Activated CD8-positive, alpha-beta memory T cell treated with anti-CD3 and anti-CD28 coated beads for 4 hours (primary cell): ENCODE measurements around the gene ZNRF1.

ENCODE experiments used
- DNase-seq, 2 donors: peaks; one replicate each; pipeline ENCODE4 v3.0.0-alpha.2; 2020; ENCODE audit warnings: low read depth in 2 of 2

Gene ZNRF1

DNA sequence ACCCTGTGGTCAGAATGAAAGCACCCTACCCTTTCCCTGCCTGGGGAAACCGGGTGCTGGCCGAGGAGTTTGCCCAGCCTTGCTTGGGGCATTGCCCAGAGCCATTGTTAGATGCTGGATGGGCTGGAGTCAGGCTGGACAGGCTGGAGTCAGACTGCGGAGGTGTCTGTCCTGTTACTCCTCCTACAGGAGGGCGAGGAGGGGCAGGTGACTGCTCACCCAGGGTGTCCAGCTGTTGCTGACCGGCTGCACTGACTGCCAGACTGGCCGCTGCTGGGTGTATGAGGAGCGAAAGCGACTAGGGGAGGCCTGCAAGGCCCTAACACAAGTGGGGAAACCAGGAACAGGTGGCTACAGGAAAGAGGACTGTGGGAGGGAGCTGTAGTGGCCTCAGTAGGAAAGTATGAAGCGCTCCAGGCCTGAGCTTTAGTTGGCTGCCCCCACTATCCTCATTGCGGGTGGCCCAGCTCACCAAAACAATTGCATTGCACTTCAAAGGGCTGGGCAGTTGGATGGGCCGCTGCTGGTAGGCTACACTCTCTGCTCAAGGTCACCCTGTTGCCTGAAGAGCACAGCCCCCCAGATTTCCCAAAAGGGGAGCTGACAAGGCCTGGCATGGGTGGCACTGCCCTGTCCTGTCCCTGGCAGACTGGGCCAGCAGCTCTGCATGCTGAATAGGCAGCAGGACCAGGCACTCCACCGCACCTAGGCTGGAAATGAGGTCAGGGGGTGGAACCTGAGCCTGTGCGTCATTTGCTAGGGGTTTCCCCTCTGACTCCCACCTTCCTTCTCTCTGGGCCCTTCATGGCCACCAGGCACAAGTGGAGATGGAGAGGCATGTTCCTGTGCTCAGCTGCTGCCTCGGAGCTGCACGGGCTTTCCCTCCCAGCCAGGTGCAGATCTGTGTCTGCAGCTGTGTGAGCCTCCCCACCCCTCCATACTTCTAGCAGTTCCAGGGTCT, 99.4 kb downstream of the ZNRF1 start:
- peak in 1 of 2 donors; percentile 44 for DNase-seq

DNA sequence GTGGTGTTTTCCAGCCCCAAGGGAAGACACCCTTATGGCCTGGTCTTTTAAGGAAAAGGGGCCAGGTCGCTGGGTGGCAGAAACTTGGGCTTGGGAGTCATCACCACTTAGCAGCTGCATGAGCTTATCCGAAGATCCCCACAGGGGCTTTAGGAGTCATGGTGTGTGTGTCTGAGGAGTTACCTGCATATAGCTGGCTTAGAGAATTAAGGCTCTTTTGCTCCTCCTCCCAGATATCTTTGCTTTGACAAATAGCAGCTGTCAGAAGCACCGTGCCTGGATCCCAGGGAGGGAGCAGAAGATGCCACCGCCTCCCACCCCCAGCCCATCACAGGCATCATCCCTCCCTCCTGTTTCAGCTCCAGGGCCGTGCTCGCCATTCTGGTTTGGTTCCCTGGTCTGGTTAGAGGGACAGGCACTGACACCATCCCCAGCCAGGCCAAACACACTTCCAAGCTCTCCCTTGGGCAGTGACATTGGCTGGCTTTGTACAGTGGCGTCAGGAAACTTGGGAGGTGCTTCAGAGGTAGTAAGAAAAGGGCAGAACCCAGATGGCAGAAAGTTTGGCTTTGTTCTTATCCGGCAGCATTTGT, 100.3 kb downstream of the ZNRF1 start:
- DNase-seq = no peak

DNA sequence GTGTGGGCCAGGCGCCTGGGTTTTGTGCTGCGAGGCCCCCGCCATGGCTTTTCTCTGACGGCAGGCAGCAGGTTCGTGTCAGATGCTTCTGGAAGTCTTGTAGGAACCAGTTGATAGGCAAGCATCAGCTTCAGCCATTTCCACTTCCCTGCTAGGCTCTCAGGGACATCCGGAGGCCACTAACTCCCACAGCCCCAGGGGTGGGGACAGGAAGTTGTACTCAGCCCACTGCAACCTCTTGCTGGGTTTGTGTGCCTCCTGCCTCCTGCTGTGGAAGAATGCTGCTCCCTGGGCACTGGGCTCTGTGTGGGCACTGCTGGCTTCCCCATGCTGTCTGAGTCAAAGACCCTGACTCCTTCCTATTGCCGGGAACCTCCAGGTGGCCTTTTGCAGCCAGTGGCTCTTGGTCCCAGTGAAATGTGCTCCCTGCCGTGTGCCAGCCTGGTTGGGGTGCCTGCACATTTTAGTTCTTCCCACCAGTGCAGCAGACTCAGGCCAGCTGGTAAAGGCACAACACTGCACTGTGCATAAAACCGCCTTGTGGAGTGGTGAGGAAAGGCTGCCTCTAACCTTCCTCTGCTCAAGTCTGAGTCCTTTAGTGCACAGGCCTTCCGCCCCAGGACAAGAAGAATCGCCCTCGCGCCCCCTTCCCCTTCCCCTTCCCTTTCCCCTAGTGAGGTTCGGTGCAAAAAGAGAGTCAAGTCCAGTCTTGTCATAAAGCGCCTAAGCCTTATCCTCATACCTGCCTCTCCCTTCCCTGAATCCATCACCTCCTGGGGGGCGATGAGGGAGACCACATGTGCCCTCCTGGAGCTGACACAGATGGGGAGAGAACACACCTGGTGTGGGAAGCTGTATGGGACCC, 101.1 kb downstream of the ZNRF1 start:
- no peak for DNase-seq

DNA sequence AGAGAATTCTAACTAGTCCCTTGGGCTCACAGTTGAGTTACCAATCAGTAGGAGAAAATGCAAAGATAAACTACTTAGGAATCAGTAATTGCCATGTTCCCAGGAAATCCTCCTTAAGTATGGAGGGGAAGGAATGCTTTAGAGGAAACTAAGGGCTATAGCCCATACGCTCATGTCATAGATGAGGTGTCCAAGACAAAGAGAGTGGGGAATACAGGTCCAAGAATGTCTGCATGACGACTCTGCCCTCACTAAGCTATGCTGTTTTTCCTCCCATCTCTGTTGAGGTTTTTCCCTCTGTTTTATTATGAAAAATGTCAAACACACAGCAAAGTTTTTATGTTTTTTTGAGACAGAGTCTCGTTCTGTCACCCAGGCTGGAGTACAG, 101.8 kb downstream of the ZNRF1 start:
- DNase-seq = no peak

DNA sequence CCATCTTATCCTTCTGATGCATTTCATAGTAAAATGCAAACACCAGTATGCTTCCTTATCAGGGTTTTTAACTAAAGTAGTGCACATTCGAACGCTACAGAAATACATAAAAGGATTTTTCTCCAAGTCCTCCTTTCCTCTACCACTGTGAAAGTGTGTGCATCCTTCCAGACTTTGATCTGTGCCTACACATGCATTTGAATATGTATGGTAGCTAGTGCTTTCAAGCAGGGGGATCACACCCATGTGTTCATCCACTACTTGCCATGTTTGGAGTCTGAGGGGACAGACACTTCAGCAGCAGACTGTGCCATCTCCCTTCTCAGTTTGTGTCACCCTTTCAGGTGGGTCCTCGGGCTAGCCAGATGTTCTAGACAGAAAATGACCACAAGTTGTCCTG, 102.8 kb downstream of the ZNRF1 start:
- DNase-seq = no peak

DNA sequence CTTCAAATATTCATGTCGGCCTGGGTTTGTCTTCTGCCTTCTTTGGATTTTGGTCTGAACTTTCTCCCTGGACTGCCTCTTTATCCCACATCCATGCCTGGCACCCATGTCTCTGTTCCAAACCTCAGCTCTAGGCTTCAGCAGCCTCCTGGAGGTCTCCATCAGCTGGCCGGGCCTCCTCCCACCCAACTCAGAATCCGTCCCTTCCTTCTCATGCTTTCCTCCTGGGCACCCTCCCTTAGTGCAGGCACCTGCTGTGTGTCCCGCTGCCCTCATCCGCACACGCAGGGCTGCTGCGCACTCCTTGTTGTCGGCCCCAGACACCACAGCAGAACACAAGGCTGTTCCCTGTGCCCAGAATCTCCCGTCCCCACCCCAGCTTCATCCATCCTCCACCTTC, 103.8 kb downstream of the ZNRF1 start:
- DNase-seq = no peak

DNA sequence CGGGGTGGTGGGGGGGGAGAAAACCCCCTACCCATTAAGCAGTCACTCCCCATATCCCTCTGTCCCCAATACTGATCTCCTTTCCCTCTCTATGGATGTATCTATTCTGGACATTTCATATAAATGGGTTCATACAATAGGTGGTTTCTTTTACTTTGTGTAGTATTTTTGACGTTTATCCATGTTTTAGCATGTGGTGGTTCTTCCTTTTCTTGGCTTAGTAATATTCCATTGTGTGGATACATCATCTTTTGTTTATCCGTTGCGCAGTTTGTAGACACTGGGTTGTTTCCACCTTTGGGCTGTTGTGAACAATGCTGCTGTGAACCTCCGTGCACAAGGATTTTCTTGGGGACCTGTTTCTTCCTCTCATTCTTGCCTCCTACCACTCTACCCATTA, 105.2 kb downstream of the ZNRF1 start:
- DNase-seq = no peak

DNA sequence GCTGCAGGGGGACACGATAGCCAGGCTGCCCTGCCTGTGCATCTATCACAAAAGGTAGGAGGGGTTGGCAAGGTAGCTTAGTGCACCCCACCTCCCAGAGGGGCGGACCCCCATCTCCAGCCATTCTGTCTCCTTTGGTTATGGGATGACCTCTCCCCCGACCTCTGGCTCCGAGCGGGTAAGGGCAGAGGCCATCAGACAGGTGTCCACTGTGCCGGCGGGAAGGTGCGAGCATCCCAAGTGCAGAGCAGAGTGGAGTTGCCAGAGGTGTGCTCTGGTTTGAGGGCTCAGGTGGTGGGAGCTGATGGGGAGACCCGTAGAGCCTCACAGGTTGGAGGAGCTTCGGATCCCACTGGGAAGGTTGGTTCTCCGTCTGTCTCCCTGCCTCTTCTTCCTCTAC, 106.0 kb downstream of the ZNRF1 start:
- DNase-seq = no peak

DNA sequence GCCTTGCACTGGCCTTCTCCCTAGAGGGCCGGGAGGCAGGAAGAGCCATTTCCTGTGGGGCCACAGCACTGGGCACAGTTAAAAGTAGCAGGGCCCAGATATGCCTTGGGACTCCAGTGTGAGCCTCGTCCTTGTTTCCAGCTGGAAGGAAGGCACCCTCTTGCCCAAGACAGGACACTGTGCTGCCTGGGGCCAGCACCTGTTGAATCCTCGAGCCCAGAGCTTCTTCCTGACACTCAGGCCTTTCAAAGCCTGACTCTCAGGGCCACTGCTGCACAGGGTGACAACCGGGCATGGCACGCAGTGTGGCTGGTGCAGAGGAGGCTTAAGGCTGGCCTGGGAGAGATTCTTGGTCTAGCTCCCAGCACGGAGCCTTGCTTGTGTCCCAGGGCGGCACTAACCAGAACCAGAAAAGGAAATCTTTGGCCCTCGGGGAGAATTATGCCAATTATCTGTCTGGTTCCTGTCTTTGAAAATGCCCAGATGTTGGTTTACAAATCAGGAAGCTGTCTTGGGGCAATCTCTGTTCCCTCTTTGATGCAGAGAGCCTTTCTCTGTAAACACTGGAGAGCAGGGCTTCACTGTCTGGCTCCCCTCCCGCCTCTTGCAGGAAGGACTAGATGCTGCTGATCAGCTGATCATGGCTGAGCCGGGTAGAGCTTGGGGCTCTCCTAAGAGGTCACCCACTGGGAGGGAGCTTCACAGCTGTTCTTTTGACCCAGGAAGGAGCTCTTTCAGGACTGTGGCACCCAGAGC, 106.7 kb downstream of the ZNRF1 start:
- no peak for DNase-seq

DNA sequence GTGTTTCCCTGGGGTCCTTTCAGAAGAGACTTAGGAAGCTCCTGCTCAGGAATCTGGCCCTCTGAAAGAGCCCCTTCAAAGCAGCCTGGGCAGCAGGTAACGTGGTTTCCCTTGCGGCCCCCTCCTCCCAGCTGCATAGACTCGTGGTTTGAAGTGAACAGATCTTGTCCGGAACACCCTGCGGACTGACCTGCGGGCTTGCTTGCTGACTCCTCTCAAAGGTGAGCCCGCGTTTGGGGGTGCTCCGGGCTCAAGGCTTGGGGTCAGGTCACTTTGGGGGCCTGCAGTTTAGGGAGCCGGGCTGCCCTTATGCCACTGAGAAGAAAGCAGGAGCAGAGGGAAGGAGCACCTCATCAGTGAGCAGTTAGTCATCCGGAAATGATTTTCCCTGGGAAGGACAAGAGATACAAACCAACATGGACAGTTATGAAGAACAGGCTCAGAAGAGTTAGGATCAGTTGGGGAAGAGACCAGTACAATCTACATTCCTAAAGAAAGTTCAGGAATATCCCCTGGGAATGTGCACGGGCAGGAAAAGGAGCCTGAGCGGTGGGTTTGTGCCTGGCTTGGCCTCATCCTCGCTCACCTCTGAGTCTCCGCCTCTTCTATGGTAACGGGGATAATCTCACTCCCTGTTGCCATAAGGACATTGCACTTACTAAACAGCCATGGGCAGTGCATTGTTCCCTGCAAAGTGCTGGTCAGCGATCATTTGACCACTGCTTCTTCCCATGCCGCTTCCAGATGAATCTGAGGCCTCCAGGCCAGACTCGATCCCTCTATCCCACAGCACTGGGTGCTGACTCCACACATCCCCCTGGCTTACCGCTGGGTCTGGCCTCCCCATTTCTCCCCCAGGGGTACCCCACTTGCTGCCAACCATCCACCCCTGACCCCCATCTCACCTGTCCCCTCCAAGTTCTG, 107.8 kb downstream of the ZNRF1 start:
- no peak for DNase-seq

DNA sequence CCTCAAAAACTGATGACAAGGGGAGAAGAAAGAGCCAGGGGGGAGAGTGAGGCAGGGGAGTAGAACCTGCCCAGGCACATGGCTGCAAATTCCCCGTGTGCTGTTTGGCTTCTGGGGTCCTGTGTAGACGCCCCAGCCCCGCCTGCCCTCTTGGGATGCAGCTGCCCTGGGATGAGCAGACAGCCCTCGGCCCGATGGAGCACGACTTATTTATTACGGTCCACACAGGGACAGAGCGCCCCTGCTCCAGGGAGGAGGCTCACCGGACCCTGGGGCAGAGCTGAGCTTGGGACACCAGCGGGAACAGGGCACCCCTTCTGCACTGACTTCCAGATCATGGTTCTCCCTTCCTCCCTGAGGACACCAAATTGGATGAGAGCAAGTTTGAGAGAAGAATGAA, 108.7 kb downstream of the ZNRF1 start:
- no peak for DNase-seq

DNA sequence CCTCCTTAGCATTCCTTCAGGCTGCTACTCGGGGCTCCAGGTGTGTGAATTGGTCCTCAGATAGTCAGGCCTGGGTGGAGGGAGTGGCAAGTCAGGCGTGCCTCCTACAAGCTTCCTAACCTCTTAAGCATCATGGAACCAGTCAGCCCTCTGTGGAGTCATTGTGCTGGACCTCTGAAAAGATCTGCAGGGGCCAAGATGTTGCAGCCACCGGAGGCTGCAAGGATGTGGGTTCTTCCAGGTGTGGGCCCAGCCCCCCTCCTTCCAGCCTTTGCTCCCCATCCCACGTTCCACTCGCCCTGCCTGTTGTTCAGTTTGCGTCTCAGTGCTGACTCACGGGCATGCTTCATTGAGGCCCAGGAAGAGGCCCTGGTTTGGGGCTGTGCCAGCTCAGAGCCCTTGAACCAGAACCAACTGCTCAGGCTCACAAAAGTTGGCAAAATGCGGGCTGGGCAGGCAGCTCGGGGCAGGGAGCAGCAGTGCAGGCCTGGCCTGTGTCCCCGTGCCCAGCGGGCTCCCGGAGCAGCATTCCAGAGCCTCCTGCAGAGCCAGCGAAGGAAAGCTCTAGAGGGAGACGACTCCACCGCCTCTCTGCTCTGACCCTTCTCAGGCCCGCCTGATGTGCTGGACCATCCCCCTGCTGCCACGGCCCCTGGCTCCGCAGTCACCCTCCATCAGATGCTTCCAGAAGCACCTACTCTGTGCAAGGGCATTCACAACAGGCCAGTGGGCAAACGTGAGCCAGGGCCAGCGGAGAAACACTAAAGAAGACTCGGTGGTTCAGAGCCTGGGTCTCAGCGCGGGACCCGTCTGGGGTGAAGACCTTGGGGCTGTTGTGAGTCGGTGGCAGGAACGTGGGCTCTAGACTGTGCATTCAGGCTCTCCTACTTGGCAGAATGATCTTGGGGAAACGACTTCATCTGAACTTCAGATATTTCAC, 110.2 kb downstream of the ZNRF1 start:
- peak; percentile 38 to 49 for DNase-seq

DNA sequence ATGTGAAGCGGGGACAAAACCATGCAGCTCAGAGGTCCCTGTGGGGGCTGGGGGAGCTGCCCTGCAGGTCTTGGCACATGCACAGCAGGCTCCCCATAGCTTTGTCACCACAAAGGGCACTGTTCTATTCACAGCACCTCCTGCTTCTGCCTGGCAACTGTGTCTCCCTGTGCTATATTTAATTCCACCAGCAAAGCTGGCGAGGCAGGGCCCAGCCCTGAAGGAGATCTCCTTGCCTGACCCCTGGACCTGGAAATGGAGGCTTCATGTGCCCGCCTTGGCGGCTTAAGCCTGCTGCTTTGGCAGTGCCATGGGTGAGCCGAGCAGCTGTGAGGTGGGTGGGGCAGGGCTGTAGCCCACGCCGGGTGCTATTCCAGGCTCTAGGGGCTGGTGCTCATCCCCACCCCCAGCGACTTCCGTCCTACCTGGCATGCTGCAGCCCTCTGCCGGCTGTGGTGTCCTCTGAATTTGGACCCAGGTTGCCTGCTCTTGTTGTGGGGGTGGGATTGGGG, 111.0 kb downstream of the ZNRF1 start:
- DNase-seq = no peak

DNA sequence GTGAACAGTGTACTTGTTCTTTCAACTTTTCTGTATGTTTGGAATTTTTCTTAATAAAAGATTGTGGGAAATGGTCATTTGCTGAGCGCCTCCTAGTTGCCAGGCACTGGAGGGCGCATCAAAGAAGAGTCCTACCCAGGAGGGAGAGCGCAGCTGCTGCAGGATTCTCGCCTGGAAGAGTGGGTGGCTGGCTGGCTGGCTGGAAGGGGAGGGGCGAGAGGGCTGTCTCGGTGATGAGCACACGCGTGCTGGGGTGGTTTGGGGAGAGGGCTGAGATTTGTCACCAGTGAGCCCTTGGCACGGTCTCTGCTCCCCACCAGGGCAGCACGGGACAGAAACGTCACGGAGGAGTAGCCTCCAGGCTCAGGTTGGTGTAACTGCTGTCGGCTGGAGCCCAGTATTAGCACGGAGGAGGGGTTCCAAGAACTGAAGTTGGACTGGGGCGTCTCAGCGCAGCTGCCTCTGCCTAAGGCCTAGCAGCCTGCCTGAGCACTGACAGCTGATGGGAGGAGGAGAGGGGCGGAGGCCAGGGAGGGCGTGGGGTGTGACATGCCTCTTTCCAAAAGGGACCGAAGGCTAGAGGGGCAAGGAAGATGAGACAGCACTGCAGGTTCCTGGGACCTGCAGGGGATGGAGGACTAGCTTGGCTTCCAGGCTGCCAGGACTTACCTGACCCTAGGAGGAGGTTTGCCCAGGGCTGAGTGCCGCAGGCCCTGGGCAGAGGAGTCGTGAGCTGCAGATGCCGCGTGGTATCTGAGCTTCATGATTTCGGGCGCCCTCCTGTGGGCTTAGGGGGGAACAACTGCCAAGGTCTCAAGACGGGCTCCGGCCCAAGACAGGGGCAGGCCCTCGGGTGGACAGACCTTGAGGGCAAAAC, 112.1 kb downstream of the ZNRF1 start:
- peak; percentile 52 to 61 for DNase-seq

DNA sequence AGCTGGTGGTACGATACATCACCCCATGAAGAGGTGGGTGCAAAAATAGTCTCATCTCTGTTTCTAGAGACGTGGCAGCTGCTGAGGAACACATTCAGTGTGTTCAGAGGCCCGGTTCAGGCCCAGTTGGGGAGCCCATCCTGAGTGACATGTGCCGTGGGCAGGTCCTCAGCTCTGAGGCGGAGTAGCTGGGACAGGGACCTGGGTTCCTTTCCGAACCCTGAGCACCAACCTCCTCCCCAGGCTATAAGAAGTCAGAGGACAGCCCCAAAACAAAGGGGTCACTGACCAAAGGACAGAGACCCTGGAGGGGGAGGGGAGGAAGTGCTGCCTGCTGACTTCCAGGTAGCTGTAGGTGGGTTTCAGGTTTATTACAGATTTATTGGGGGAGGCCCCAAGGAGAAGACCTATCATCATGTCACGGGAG, 112.7 kb downstream of the ZNRF1 start:
- no peak for DNase-seq

DNA sequence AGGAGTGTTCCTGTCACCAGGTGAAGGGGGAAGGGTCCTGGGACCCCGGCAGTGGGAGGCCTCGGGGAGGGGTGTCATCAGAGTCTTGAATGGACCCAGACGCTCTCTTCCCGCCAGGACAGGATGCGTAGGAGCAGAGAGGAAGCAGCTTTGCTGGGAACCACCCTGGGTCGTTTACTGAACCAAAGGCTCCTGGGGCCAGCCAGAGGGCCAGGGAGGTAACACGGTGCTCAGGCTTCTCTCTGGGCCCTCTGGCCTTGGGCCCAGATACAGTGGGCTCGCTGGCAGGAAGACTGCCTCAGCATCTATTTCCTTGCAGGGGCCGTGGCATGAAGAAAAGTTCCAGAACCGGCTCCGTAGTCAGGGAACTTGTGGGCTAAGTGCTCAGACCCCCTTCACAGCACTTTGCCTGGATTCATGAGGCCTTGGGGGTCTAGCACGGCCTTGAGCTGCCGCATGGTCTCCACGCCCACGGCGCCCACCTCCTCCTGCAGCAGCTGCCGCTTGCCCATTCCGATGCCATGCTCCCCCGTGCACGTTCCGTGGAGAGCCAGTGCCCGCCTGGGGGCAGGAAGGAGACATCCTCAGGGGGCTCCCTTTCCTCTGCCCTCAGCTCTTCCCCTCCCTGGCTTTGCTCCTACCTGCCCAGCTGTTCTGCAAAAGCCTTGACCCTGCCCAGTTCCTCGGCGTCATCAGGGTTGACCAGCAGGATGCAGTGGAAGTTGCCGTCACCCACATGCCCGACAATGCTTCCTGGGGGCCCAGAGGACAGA, 113.3 kb downstream of the ZNRF1 start:
- DNase-seq = no peak

DNA sequence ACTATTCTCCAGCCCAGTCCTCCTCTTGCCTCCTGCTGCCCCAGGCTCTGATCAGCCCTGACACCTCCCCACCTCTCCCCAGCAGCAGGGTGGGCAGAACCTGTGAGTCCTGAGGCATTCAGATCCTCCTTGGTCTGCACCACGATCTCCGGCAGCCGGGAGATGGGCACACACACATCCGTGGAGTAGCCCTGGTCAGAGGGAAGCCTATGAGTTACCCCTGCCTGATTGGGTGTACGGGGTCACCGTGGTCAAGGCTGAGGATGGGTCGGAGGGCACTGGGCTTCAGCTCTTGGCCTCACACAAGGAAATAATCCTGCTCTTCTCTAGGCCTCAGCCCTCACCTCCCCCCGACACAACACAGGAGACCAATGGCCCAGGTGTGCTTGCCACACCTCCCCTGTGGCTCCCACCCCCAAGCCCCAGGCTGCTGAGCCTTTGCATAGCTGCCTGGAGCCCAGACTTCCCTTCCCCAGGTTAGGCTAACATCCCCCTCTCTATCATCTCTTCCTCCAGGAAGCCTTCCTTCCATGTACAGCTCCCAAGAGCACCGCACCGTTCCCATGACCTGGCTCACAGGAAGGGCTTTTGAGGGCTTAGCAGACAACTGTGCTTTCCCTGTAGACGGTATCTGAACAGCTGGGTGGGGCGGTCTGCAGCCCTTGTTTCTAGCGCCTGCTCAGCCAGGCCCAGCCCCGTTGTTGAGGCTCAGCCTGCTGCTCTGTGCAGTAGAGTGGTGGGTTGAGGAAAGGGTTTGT, 114.1 kb downstream of the ZNRF1 start:
- no peak for DNase-seq
